Adrenal gland (tissue), 12 donors: Measurements from ENCODE around the gene MBNL1. TPM values are rescaled to one million over a fixed set of nuclear protein-coding genes. Genes with fewer than 3 reads are reported as not detected.

Source experiments
- DNase-seq, 7 donors: peaks; one replicate each; pipeline ENCODE4 v3.0.0-alpha.2; 2019 to 2020
- H3K27ac ChIP-seq, 5 donors: fragments of 200-600 bp; sonication (generic) in 4 of 5; 1 replicate in 3 of 5; 2 replicates in 2 of 5; pipeline versions ENCODE4 v1.5.1 to v1.8.0; 2016 to 2020; ENCODE audit warnings: mild to moderate bottlenecking in 1 of 5
- H3K27me3 ChIP-seq: fragments of 200-600 bp; 2 replicates; pipeline ENCODE4 v1.8.0; 2021
- H3K36me3 ChIP-seq, 2 donors: fragments of 200-600 bp; replicated peaks in 1 of 2; 1 replicate in 1 of 2; 2 replicates in 1 of 2; pipeline versions ENCODE4 v1.5.1 to v1.8.0; 2018 to 2022
- H3K4me1 ChIP-seq, 2 donors: fragments of 200-600 bp; replicated peaks in 1 of 2; 1 replicate in 1 of 2; 2 replicates in 1 of 2; pipeline versions ENCODE4 v1.5.1 to v1.8.0; 2018 to 2021
- H3K4me3 ChIP-seq, 4 donors: fragments of 200-600 bp; sonication (generic) in 3 of 4; one replicate each; pipeline ENCODE4 v1.5.1; 2016 to 2018
- H3K9me3 ChIP-seq, 3 donors: fragments of 200-600 bp; sonication (generic) in 1 of 3; replicated peaks in 1 of 3; 1 replicate in 2 of 3; 2 replicates in 1 of 3; pipeline versions ENCODE4 v1.5.1 to v1.8.0; 2016 to 2021
- POLR2A ChIP-seq, 2 donors: fragments of 450-650 bp; IDR thresholded peaks; one replicate each; pipeline ENCODE4 v1.6.1; 2017; ENCODE audit warnings: antibody characterized with exemption in 2 of 2, mild to moderate bottlenecking in 2 of 2, moderate library complexity in 1 of 2
- WGBS, 4 donors: extraction: QIAGEN DNeasy Blood & Tissue Kit in 2 of 4; methylation state at CpG; one replicate each; pipeline versions ENCODE4 v1.1.5 to v1.1.7; 2013 to 2017; 5-methylcytosine and 5-hydroxymethylcytosine counted together
- intact Hi-C, 2 donors: fragments of 100-400 bp; cut with DNase I; formaldehyde crosslinking; loops; one replicate each; pipeline versions ENCODE4 v1.14.1 to v1.15.0; 2022 to 2023
- polyA plus RNA-seq, 3 donors: library from polyadenylated mRNA; stranded (reverse); fragments of 200-250 nt in 2 of 3; fragments of 350-450 nt in 1 of 3; fragmentation: Illumina TruSeq in 1 of 3; extraction: RNeasy Lipid Tissue Mini Kit (QIAGEN cat#74804) in 1 of 3; gene quantifications; one replicate each; pipeline ENCODE4 v1.2.3, GENCODE V29; 2013 to 2014
- total RNA-seq, 9 donors: library from RNA; depleted of rRNA in 4 of 9; stranded (reverse); fragments of >200 nt in 4 of 9; fragments of 120-200 nt in 1 of 9; fragmentation: NEBNext Ultra II Directional in 1 of 9; extraction: Animal tissue kit (Norgen Biotek cat#: 25700) in 1 of 9; gene quantifications; one replicate each; pipeline versions ENCODE4 v1.1.0 to v1.2.4, GENCODE V29; 2013 to 2023
- TF ChIP-seq, protein P1 (sequence below), 6 experiments: fragments of 450-650 bp in 4 of 6; fragments of 200-600 bp in 2 of 6; sonication (generic) in 1 of 6; IDR thresholded peaks; 1 replicate in 5 of 6; 2 replicates in 1 of 6; pipeline versions ENCODE4 v1.5.1 to v1.8.0; 2016 to 2021; ENCODE audit warnings: antibody characterized with exemption in 6 of 6, mild to moderate bottlenecking in 2 of 6, moderate library complexity in 1 of 6
- donor health status: healthy with polysubstance abuse.
- donor health status: Bipolar disorder and iron deficiency.
- donor health status: DM: yes; HTN: yes; CAD: no.
- donor health status: DM: no; HTN: no; CAD: no.
- donor health status: DM: no; HTN: no; CAD: no.
- donor health status: DM: yes; HTN: yes; CAD: no.

MBNL1 gene
- total and polyA plus RNA-seq, 12 donors: 30.6 to 252 (median 122) TPM

DNA sequence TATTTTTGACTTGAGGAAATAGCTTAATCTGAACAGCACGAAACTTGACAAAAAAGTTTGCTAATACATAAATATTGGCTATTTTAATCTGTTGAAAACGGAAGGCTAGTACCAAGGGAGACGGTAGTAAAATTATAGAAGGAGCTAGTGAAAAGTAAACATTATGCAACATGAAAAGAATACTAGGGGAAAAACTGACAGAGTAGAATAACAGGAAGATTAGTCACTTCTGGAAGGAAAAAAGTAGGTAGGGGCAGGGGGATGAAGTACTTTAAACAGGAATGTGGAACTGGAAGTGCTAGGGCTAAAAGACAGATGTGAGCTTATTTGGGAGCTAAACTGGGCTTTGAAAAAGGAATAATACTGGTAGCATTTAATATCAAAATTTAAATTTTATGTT is 60.1 kb downstream of the MBNL1 start:
- H3K4me1 ChIP-seq: peaks cover 14 to 73% of the 10 kb centered on the region in 2 donors
- H3K27ac ChIP-seq: peak overlapping the region in 1 of 5 donors; percentile 32
- WGBS, 4 donors: 55 to 64% (median 56%) methylated on average over 3 of the region's 3 CpGs
- no peak for DNase-seq
- no peaks in the 10 kb centered on the region for H3K9me3 ChIP-seq
- no peaks in the 10 kb centered on the region for H3K36me3 ChIP-seq
- H3K27me3 ChIP-seq: no peaks in the 10 kb centered on the region
- H3K4me3 ChIP-seq: no peak overlapping the region
- intact Hi-C loops: no loop called here
- TF ChIP-seq, protein P1, sequence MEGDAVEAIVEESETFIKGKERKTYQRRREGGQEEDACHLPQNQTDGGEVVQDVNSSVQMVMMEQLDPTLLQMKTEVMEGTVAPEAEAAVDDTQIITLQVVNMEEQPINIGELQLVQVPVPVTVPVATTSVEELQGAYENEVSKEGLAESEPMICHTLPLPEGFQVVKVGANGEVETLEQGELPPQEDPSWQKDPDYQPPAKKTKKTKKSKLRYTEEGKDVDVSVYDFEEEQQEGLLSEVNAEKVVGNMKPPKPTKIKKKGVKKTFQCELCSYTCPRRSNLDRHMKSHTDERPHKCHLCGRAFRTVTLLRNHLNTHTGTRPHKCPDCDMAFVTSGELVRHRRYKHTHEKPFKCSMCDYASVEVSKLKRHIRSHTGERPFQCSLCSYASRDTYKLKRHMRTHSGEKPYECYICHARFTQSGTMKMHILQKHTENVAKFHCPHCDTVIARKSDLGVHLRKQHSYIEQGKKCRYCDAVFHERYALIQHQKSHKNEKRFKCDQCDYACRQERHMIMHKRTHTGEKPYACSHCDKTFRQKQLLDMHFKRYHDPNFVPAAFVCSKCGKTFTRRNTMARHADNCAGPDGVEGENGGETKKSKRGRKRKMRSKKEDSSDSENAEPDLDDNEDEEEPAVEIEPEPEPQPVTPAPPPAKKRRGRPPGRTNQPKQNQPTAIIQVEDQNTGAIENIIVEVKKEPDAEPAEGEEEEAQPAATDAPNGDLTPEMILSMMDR (IDR thresholded peaks at IDR 0.05): peak in 1 of 6 experiments; percentile 1
- TF ChIP-seq POLR2A (IDR thresholded peaks at IDR 0.05): no peak

DNA sequence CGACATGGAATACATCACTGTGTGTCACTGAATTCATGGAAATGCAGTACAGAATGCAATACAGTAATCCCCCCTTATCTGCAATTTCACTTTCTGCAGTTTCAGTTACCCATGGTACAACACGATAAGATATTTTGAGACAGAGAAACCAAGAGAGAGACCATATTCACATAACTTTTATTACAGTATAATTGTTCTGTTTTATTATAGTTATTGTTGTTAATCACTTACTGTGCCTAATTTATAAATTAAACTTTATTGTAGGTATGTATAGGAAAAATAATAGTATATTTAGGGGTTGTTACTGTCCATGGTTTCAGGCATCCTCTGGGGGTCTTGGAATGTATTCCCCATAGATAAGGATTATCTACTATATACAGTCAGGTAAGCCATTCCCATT is 61.8 kb downstream of the MBNL1 start:
- no peak for DNase-seq
- no peaks in the 10 kb centered on the region for H3K9me3 ChIP-seq
- intact Hi-C loops: no loop called here
- H3K27ac ChIP-seq: peak overlapping the region; percentile 9 to 83 (median 78)
- no peaks in the 10 kb centered on the region for H3K27me3 ChIP-seq
- H3K4me3 ChIP-seq: no peak overlapping the region
- peaks cover 14 to 76% of the 10 kb centered on the region in 2 donors for H3K4me1 ChIP-seq
- WGBS, 4 donors: 66 to 75% (median 69%) methylated on average over 2 of the region's 2 CpGs
- TF ChIP-seq POLR2A (IDR thresholded peaks at IDR 0.05): no peak
- TF ChIP-seq, protein P1 (IDR thresholded peaks at IDR 0.05): no peak
- H3K36me3 ChIP-seq: no peaks in the 10 kb centered on the region

DNA sequence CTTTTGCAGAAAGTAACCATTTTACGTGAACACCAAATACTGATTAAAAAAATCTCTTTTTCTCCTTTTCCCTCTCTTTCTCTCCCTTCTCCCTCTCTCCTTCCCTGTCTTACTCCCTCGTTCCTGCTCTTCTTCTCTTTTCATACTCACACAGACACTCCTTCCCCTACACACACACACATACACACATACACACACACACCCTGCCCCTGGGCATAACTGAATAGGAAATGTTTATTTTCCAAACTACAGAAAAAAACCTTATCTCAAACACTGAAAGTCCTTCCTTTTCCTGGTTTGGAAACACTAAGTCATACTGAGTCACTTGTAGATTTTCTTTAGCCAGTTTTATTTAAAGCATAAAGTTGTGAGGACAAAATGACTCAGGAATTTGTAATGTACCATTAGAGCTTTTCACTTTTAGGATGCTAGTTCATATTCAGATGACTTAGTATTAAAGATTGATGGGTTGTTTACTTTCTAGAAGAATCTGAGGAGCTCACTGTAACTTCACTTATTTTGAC is 62.4 kb downstream of the MBNL1 start:
- intact Hi-C loops: no loop called here
- H3K36me3 ChIP-seq: no peaks in the 10 kb centered on the region
- peak in 5 of 7 donors; percentile 30 to 70 (median 58) for DNase-seq
- WGBS, 4 donors: 27 to 46% (median 33%) methylated on average over 2 of the region's 2 CpGs
- H3K4me3 ChIP-seq: no peak overlapping the region
- H3K27ac ChIP-seq: peak overlapping the region; percentile 9 to 83 (median 78)
- TF ChIP-seq, protein P1 (IDR thresholded peaks at IDR 0.05): no peak
- peak in 1 of 2 donors; percentile 28 for TF ChIP-seq POLR2A (IDR thresholded peaks at IDR 0.05)
- no peaks in the 10 kb centered on the region for H3K27me3 ChIP-seq
- H3K4me1 ChIP-seq: peaks cover 14 to 76% of the 10 kb centered on the region in 2 donors
- no peaks in the 10 kb centered on the region for H3K9me3 ChIP-seq

DNA sequence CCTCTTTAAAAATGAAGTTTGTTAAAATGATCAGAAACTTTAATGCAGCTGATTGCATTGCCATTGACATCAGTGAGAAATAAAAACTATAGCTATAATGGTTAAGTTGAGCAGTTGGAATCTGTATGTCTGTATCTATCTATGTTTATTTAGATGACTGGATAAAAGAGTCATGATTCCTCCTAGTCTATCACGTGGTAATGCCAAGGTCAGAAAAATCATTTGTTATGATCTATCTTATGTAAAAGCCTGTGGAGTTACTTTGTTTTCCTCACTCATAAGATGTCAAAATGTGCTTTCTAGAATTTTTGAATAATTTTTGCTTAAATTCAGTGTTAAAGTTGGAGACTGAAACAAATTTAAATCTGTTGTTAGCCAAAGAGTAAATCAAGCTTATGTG is 63.3 kb downstream of the MBNL1 start:
- TF ChIP-seq, protein P1 (IDR thresholded peaks at IDR 0.05): no peak
- no peak for TF ChIP-seq POLR2A (IDR thresholded peaks at IDR 0.05)
- DNase-seq: no peak
- H3K4me1 ChIP-seq: peaks cover 14 to 71% of the 10 kb centered on the region in 2 donors
- no peaks in the 10 kb centered on the region for H3K36me3 ChIP-seq
- no peak overlapping the region for H3K4me3 ChIP-seq
- peak overlapping the region; percentile 9 to 83 (median 78) for H3K27ac ChIP-seq
- intact Hi-C loops: no loop called here
- WGBS, 4 donors: 5 to 24% (median 16%) methylated on average over 1 of the region's 1 CpG
- no peaks in the 10 kb centered on the region for H3K9me3 ChIP-seq
- H3K27me3 ChIP-seq: no peaks in the 10 kb centered on the region
